ENCODE data around the gene LRRC37B. TPM values are rescaled to one million over a fixed set of nuclear protein-coding genes. Genes with fewer than 3 reads are reported as not detected.
"Not testable (repeated sequence)": the region's sequence is repeated elsewhere in the genome, so short reads cannot be mapped to it uniquely, and the experiment has no call there.

The LRRC37B gene
- total RNA-seq, 1 donor from 2014 or later: 27.6 TPM

DNA sequence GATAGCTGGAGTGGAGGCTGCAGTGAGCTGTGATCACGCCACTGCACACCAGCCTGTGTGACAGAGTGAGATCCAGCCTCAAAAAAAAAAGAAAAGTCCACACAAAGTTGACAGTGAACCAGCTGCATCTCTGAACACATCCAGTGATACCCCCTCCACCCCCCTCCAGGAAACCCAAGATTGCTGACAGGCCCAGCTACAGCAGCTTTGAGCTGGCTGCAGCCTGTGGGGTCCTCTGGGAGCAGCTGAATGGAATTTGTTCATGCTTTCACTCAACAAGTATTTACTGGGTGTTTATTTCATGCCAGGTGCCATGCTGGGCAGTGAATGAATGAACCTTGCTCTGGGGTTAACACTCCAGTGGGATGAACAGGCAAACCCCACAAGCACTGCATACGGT is 56.9 kb downstream of the LRRC37B start:
- not testable (repeated sequence) for H3K9me3 Mint-ChIP-seq (ENCODE audit: low read depth); H3K4me3 Mint-ChIP-seq (ENCODE audit: low read depth); DNase-seq (ENCODE audit: low spot score, unreplicated experiment); H3K27ac Mint-ChIP-seq; H3K27me3 Mint-ChIP-seq; H3K36me3 Mint-ChIP-seq (ENCODE audit: insufficient read depth); H3K4me1 Mint-ChIP-seq (ENCODE audit: low read depth)

DNA sequence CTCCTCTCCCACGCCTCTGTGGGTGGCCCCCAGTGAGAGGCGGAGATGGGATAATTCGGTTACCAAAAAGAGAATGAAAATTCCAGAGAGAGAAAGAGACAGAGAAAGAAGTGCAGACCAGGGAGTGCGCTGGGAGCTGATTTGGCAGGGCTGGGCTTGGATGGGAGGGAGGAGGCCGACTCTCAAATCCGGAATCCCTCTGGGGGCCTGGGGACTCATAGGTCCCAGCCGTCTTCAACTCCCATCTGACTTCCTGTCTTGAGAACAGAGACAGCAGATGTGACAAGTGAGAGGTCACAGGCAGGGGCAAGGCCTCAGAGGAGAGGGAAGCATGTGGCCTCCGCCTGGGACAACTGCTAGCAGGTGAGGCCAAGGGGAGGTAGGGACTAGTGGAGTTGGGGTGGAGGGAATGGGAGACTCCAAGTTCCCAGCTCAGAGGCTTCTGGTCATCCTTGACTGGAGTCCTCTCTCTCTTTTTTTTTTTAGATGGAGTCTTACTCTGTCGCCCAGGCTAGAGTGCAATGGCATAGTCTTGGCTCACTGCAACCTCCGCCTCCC is 59.0 kb downstream of the LRRC37B start:
- not testable (repeated sequence) for H3K27ac Mint-ChIP-seq; H3K4me3 Mint-ChIP-seq (ENCODE audit: low read depth); H3K36me3 Mint-ChIP-seq (ENCODE audit: insufficient read depth); DNase-seq (ENCODE audit: low spot score, unreplicated experiment); H3K9me3 Mint-ChIP-seq (ENCODE audit: low read depth); H3K4me1 Mint-ChIP-seq (ENCODE audit: low read depth); H3K27me3 Mint-ChIP-seq

GRCh38 chr17:32066863-32067642 is 59.9 kb downstream of the LRRC37B start:
- TF ChIP-seq CTCF (IDR thresholded peaks at IDR 0.05; ENCODE audit: unreplicated experiment): peak; percentile 46
- H3K4me1 Mint-ChIP-seq (ENCODE audit: low read depth); H3K4me3 Mint-ChIP-seq (ENCODE audit: low read depth); DNase-seq (ENCODE audit: low spot score, unreplicated experiment); H3K27ac Mint-ChIP-seq; H3K36me3 Mint-ChIP-seq (ENCODE audit: insufficient read depth); H3K9me3 Mint-ChIP-seq (ENCODE audit: low read depth); H3K27me3 Mint-ChIP-seq: not testable (repeated sequence)

DNA sequence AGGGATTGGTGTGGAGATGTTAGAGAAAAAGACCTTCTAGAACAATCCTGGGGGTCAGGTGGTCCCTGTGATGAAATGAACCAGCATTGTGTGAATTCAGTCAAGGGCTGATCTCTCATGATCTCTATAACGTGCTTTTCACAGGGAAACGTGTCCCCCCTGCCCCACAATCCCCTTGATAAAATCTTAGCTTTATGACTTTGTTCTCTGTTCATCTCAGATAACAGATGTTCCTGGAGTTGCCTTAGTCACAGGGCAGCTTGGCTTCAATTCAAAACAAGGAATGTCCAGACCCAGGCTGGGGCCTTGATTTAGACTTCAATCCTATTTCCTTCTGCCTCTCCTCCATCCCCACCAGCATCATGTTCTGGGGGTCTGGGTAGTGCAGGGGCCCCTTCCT is 61.9 kb downstream of the LRRC37B start:
- not testable (repeated sequence) for H3K4me1 Mint-ChIP-seq (ENCODE audit: low read depth); H3K9me3 Mint-ChIP-seq (ENCODE audit: low read depth); H3K36me3 Mint-ChIP-seq (ENCODE audit: insufficient read depth); H3K27me3 Mint-ChIP-seq; DNase-seq (ENCODE audit: low spot score, unreplicated experiment); H3K27ac Mint-ChIP-seq; H3K4me3 Mint-ChIP-seq (ENCODE audit: low read depth)

DNA sequence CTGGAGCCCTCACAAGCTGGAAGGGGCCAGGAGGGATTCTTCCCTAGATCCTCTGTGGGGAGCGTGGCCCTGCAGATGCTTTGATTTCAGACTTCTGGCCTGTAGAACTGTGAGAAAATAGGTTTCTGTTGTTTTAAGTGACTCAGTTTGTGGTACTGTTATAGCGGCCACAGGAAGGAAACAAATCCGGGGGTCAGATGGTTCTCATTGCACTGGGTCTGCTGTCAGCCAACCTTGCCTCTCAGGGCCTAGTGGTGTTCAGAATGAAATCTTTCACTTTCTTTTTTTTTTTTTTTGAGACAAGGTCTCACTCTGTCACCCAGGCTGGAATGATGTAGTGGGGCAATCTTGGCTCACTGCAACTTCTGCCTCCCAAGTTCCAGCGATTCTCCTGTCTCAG is 64.8 kb downstream of the LRRC37B start:
- H3K27me3 Mint-ChIP-seq: not testable (repeated sequence)

DNA sequence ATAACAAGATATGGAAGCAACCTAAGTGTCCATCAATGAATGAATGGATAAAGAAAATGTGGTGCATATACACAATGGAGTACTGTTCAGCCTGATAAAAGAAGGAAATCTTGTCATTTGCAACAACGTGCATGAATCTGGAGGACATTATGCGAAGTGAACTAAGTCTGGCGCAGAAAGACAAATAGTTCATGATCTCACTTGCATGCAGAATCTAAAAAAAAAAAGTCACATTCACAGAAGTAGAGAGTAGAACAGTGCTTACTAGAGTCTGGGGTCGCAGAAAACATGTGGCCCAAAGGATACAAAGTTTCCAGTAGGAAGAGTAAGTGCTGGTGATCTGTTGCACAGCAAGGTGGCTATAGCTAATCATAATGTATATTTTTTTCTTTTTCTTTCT is 65.9 kb downstream of the LRRC37B start:
- H3K4me3 Mint-ChIP-seq (ENCODE audit: low read depth); H3K27me3 Mint-ChIP-seq; H3K9me3 Mint-ChIP-seq (ENCODE audit: low read depth); H3K27ac Mint-ChIP-seq; H3K4me1 Mint-ChIP-seq (ENCODE audit: low read depth); H3K36me3 Mint-ChIP-seq (ENCODE audit: insufficient read depth); DNase-seq (ENCODE audit: low spot score, unreplicated experiment): not testable (repeated sequence)

More for the DNA sequence above, 64.8 kb downstream of the LRRC37B start:
- not testable (repeated sequence) for H3K4me1 Mint-ChIP-seq (ENCODE audit: low read depth); H3K27ac Mint-ChIP-seq; H3K36me3 Mint-ChIP-seq (ENCODE audit: insufficient read depth); H3K4me3 Mint-ChIP-seq (ENCODE audit: low read depth); H3K9me3 Mint-ChIP-seq (ENCODE audit: low read depth); DNase-seq (ENCODE audit: low spot score, unreplicated experiment)

DNA sequence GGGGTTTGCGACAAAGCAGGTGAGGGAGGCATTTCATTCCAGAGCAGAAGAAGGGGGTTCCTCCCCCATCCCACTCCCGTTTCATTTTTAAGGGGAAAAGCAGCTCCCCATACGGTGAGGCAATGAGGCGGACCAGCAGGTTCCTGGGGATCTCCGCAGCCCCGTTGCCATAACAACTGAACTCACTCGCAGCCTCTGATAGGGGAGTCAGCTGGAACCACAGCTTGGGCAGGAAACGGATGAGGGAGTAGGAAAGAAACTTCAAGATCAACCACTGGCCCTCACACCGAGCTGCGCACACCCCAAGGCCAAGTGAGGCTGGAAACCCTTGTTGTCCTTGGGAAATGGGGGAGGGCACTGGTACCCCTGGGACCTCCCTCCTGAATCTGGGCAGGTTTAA is 72.6 kb downstream of the LRRC37B start:
- not testable (repeated sequence) for H3K36me3 Mint-ChIP-seq (ENCODE audit: insufficient read depth); H3K4me3 Mint-ChIP-seq (ENCODE audit: low read depth); H3K27me3 Mint-ChIP-seq; H3K4me1 Mint-ChIP-seq (ENCODE audit: low read depth); DNase-seq (ENCODE audit: low spot score, unreplicated experiment); H3K9me3 Mint-ChIP-seq (ENCODE audit: low read depth); H3K27ac Mint-ChIP-seq

- not testable (repeated sequence) for H3K4me1 Mint-ChIP-seq (ENCODE audit: low read depth); H3K36me3 Mint-ChIP-seq (ENCODE audit: insufficient read depth); H3K9me3 Mint-ChIP-seq (ENCODE audit: low read depth); H3K27me3 Mint-ChIP-seq; DNase-seq (ENCODE audit: low spot score, unreplicated experiment)
- H3K4me3 Mint-ChIP-seq (ENCODE audit: low read depth): peak overlapping the region; percentile 58
- H3K27ac Mint-ChIP-seq: peak overlapping the region; percentile 56
Measured at GRCh38 chr17:32083550-32083979, 76.4 kb downstream of the LRRC37B start.

DNA sequence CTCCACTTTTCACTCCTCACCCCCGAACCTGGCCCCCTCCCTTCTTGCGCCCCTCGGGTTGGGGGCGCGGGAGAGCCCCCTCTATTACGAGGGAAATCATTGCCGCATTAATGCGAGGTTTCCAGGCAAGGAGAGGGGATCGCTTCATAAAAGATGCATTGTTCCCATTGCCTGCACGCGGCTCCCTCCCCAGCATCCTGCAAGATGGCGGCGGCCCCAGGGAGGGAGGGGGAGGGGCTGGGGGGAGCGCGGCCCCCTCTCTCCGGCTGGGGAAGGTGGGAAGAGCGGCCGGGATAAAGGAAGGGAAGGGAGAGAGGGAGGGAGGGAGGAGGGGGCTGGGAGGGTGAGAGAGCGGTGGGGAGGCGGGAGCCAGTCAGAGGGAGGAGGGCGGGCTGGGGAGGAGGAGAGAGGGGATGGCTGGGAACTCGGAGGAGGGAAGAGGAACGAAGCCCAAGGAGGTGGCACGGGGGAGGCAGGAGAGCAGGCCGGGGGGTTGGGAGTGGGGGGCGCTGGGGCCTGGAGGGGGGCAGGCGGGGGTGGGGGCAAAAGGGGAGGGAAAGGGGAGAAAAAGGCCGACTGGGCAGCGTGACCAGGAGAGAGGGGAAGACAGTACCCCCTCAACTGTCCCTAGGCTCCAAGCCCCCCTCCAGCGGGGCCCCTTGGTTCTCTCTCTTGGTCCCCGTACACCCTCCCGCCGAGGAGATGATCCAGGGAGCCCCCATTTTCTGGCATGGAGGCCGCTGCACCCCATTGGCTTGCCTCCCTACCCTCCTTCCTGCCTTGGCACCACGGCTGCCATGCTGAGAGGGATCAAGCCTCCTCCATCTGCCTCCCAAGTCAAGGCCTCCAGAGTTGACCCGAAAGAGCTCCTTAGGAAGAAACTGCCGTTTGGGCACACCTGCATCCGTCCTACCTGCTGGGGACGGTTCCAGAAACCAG is 77.1 kb downstream of the LRRC37B start:
- H3K36me3 Mint-ChIP-seq (ENCODE audit: insufficient read depth); H3K27me3 Mint-ChIP-seq; H3K9me3 Mint-ChIP-seq (ENCODE audit: low read depth); H3K27ac Mint-ChIP-seq; H3K4me1 Mint-ChIP-seq (ENCODE audit: low read depth): not testable (repeated sequence)
- H3K4me3 Mint-ChIP-seq (ENCODE audit: low read depth): peak overlapping the region; percentile 58
- peak; percentile 18 for DNase-seq (ENCODE audit: low spot score, unreplicated experiment)

DNA sequence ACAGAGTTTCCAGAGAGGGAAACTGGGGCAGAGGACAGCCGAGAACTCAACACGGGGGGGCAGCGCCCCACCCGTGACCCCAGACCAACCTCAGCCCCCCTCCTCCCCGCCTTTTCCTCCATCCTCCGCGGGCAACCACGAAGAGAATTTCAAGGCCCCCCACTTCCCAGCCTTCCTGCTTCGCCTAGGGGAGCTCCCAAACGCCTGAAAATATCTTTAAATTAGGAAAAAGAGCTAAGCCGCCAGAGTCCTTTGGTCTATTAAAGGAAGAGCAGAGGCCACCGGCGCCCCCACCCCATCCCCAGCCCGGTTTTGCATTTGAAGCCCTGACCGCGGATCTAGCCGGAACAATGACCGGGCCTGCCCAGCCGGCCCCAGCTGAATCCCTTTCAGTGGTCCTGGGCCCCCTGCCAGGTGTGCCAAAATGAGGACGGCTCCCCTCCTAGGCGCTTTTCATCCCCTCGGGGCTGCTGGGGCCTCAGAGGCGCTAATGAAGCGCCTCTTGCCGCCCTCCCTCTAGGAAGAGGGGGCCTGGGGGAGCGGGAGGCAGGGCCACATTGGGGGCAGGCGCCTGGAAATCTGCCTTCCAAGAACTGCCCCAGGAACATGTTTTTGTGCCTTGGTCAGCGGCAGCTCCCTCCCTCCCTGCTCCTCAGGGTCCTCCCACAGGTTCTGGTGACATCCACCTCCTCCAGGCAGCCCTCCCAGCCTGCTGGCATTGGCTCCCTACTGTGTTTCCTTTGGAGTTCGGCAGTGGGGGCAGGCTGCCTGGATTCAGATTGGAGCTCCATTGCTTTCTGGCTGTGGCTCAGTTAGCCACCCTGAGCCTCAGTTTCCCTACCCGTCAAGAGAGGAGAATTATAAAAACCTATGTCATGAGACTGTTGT is 78.0 kb downstream of the LRRC37B start:
- H3K4me1 Mint-ChIP-seq (ENCODE audit: low read depth); DNase-seq (ENCODE audit: low spot score, unreplicated experiment); H3K36me3 Mint-ChIP-seq (ENCODE audit: insufficient read depth); H3K4me3 Mint-ChIP-seq (ENCODE audit: low read depth); H3K27me3 Mint-ChIP-seq; H3K9me3 Mint-ChIP-seq (ENCODE audit: low read depth): not testable (repeated sequence)
- H3K27ac Mint-ChIP-seq: peak overlapping the region; percentile 16

GRCh38 chr17:32086833-32087232 is 79.7 kb downstream of the LRRC37B start:
- not testable (repeated sequence) for H3K36me3 Mint-ChIP-seq (ENCODE audit: insufficient read depth); H3K9me3 Mint-ChIP-seq (ENCODE audit: low read depth); DNase-seq (ENCODE audit: low spot score, unreplicated experiment); H3K4me3 Mint-ChIP-seq (ENCODE audit: low read depth); H3K27me3 Mint-ChIP-seq; H3K4me1 Mint-ChIP-seq (ENCODE audit: low read depth); H3K27ac Mint-ChIP-seq
